NCI-H2227 (cell line): Measurements from ENCODE around the gene SDR39U1.

Source experiments
- DNase-seq: peaks from one replicate; lab custom pipeline; 2025; ENCODE audit not compliant: unreplicated experiment; lab: John Stamatoyannopoulos, UW

SDR39U1 gene

DNA sequence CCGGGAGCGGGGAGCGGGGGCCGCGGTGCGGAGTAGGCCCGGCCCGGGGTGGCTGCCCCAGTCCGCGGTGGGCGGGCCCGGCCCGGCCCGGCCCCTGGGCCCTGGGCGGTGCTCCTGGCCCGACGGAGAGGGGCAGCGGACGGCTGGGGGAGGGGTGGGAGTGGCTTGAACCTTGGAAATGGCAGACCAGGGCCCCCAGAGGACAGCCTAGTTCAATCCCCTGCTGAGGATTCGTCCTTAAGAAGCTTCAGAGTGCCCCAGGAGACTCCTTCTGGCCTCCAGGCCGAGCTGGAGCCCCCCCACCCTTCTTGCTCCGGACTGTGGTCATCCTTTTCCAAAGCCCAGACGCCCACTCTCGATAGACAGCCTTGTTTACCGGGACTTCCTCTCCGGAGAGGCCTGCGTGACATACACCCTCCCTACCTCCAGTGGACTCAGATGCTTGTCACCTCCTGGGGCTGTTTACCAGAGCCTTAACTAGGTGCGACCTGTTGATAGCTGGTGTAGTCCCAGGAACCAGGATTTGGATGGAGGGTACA is 12.4 kb downstream of the SDR39U1 start:
- DNase-seq, result peak; percentile 70

GRCh38 chr14:24429395-24430142 is 13.0 kb downstream of the SDR39U1 start, which contains the start of the genes CBLN3 and KHNYN:
CBLN3 (minus strand) TSS chr14:24429668; CDS start chr14:24429054, 614 bp downstream.
KHNYN (plus strand) TSS chr14:24429954; CDS start chr14:24430731, 777 bp downstream.
- DNase-seq, result peak; percentile 89

DNA sequence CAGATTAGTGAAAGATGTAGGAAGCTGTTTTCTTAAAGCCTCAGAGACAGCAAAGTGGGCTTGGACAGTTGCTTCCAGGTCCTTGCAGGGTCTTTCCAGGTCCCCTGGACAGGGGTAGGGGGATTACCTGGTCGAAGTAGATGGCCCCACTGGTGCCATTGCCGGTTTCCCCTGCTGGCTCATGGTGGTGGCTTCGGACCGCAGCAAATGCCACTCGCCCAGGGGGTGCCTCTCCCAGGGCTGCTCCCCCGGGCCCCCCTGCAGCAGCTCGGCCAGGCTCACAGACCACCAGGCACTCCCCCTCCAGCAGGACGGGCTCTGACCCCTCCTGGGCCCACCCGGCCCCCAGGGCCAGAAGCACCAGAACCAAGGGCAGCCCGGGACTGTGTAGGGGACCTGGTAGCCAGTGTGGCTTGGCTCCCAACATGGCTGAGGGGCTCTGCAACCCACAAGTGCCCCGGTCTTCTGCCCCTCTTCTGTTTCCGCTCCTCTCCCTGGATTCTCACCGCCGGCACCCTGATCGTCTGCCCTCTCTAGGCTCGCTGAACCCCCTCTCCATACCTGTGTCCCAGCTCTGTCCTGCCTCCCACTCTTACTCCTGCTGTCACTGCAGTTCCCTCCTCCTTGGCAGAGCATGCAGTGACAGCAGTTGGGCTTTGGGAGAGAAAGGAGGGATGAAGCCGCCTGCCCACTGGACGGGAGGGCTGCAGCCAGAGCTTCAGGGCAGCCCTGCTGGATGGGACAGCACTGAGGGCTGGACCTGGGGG is 13.8 kb downstream of the SDR39U1 start:
- no peak for DNase-seq

DNA sequence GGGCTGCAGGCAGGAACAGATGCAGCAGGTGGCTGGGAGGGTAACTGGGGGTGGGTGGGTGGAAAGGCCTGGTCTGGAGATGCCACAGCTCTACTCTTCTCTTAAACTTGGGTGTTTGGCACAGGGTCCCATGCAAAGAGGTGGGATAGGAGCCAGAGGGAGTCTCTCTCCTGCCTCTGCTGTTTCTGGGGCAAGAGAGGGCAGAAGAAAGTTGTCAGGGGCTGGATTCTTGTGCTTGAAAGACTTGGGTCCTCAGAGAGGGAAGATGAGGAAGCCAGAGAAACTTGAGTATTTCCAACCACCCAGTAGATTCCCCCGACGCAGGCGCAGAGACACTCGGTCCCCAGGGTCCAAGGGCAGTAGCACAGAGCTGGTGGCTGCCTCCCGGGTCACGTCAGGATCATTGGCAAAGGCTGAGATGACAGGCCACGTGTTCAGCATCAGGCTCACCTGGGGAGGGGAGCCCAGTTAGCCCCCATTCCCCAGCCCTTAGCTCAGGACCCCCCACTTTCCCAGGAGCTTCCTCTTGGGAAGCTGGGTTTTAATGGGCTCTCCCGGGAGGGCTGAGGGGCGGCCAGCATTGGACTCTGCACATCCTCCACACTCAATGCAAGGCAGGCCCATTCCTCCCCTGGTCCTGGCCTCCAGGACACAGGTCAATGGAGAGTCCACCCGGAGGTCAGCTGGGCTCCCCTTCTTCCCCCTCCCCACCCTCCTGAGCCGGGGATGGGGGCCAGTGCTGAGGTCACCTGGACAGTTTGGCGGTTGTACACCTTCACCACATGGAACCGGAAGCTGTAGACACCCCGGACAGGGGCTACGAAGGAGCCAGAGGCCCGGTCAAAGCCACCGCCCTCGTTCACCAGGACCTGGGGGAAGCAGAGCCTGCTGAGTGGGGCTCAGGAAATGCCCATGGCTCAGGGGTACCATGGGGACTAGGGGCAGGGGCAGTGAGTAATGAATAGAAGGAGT is 14.8 kb downstream of the SDR39U1 start:
- no peak for DNase-seq

GRCh38 chr14:24426912-24427536 is 15.6 kb downstream of the SDR39U1 start:
- no peak for DNase-seq

DNA sequence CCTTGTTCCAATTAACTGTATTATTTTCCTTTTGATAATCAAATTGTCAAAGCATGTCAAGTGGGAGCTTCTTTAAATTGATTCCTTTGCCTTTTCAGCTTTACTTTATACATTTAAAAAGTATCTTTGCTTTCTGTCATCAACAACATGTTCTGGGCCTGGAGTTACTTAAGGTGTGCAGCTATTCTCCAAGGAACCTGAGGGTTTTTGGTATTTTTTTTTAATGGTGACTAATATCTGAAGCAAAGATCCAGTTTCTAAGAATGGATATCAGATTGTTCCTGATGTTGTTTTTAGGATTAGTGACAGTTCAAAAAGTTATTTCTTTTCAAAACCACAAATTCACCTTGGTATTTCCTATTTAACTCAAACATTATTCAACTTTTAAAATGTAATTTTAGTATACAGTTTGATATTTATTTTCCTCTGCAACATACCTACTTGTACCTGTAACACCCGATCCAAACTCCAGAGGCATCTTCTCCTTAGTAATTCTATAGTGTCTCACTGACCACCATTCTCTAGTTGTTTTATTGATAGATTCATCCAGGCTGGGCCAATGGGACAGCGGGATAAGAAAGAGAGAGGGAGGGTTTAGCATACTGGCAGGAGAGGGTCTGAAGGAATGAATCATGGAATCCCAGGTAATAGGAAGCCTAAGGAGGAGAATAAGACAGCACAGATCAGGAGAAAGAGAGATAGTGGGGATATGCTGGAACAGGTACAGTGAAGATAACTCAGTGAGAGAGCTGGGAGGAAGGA is 16.2 kb downstream of the SDR39U1 start:
- no peak for DNase-seq

DNA sequence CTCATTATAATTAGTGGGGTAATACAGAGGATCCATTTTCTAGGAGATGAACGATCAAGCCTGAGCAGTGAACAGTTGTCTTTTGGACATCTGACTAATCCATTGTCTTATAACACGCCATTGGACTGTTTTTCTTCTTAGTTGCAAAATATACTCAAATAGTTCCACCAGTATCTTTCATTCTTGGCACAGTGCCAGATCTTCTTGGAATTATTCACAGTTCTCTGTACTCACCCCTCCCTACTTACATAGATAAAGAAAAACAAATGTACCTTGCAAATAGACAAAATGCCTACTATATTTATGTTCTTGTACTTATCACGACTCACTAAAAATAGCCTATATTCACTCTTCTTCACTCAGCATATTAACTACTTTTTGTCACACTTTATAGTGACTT is 16.9 kb downstream of the SDR39U1 start:
- peak; percentile 38 for DNase-seq

DNA sequence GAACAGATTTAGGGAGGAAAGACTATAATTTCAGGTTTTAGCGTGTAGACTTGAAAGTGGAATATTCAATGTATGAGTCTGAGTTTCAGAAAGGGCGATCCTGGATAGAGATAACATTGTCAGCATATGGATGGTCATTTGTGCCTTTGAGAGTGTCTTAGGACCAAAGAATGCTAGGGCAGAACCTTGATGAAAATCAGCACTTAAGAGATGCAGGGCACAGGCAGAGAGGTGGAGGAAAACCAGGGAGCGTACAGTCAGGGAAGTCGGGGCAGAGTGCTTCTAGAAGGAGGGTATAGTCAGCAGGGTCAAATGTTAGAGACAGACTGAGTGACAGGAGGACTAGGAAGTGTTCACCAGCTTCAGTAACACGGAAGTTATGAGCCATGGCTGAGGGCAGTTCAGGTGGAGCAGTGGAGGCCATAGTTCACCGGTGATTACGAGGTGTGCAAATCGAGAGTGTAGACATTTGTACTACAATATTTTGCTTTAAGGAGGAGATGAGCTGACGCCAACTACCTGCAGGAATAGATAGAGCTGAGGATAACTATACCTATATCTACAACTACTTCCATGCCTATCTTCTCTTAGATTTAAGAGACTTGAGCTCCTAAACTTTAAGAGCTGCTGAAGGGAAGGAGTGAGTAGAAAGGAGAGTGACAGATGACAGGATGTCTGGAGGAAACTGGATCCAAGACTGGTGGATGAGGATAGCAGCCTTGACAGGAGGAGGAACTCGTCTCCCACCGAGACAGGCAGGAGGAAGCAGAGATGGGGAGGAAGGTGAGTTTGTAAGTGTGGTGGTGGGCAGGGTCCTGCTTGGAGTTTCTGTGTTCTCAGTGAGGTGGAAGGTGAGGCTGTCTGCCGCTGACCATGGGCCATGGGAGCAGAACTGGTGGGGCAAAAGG is 19.6 kb downstream of the SDR39U1 start:
- DNase-seq, result no peak

GRCh38 chr14:24422261-24422660 is 20.3 kb downstream of the SDR39U1 start:
- no peak for DNase-seq

GRCh38 chr14:24418492-24418873 is 24.1 kb downstream of the SDR39U1 start:
- DNase-seq, result no peak

DNA sequence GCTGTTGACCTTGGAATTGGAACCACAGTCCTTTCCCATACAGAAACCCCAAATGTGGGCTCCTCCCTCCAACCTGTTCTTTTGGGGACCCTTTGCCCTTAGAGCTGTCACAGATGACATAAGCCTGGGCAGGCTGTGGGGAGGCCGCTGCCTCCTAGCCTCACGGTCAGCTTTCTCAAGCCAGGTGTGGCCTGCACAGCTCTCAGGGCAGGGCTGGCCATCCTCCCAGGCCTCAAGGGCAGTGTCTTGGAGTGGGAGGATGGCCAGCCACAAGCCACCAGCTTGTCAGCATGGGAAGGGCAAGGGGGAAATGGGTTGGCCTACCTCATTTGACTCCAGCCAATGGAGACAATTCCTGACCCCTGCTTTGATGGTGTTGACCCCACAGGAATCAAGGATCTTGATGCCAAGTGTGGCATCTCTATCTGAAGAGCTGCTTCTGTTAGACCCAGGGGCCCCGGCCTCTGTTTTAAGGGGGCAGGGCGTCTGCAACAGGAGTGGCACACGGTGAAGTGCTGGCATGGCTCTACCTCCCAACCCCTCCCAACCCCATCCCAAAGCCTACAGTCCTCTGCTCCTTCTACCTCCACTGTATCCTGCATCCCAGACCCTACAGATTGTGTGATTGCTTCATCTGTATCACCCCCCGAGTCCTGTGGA is 24.6 kb downstream of the SDR39U1 start:
- DNase-seq, result no peak

DNA sequence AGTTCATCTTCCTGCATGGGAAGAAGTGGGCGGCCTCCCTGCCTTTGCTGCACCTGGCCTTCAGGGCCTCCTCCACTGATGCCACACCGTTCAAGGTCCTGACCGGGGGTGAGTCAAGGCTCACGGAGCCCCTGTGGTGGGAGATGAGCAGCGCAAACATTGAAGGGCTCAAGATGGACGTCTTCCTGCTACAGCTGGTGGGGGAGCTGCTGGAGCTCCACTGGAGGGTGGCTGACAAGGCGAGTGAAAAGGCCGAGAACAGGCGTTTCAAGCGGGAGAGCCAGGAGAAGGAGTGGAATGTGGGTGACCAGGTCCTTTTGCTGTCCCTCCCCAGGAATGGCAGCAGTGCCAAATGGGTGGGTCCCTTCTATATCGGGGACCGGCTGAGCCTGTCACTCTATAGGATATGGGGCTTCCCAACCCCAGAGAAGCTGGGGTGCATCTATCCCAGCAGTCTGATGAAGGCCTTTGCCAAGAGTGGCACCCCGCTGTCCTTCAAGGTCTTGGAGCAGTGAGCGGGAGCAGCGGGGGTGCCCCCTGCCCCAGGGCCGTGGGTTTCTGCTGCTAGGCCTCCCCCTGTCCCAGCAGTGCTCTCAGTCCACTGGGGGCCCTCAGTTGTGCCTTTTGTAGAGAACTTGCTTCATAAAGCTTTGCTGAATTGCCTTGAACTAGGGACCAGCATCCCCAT is 25.5 kb downstream of the SDR39U1 start:
- DNase-seq, result no peak

DNA sequence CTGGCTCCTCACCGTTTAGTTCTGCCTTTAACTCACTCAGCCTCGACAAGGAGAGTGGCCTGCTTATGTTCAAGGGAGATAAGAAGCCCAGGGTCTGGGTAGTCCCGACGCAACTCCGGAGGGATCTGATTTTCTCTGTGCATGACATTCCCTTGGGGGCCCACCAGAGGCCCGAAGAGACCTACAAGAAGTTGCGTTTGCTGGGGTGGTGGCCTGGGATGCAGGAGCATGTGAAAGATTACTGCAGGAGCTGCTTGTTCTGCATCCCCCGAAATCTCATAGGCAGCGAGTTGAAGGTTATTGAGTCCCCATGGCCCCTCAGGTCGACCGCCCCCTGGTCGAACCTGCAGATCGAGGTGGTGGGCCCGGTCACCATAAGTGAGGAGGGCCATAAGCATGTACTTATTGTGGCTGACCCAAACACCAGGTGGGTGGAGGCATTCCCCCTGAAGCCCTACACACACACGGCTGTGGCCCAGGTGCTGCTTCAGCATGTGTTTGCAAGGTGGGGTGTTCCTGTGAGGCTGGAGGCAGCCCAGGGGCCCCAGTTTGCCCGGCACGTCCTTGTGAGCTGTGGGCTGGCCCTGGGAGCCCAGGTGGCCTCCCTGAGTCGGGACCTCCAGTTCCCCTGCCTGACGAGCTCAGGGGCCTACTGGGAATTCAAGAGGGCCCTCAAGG is 26.2 kb downstream of the SDR39U1 start:
- no peak for DNase-seq

- no peak for DNase-seq
These were observed 26.9 kb downstream of the SDR39U1 start for GRCh38 chr14:24415421-24416253.

DNA sequence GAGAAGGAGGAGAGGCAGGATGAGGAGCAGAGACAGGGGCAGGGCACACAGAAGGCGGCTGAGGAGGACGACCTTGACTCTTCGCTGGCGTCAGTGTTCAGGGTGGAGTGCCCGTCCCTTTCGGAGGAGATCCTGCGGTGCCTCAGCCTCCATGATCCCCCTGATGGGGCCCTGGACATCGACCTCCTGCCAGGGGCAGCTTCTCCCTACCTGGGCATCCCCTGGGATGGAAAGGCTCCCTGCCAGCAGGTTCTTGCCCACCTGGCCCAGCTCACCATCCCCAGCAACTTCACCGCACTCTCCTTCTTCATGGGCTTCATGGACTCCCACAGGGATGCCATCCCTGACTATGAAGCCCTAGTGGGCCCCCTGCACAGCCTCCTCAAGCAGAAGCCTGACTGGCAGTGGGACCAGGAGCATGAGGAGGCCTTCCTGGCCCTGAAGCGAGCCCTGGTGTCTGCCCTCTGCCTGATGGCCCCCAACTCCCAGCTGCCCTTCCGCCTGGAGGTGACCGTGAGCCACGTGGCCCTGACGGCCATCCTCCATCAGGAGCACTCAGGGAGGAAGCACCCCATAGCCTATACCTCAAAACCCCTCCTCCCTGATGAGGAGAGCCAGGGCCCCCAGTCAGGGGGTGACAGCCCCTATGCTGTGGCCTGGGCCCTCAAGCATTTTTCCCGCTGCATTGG is 27.7 kb downstream of the SDR39U1 start:
- DNase-seq, result no peak

- DNase-seq, result no peak
These were observed 28.5 kb downstream of the SDR39U1 start for GRCh38 chr14:24414077-24414476.
